KMS-11 (cell line): ENCODE data around the gene ATE1.

ENCODE experiments used
- H2AFZ ChIP-seq: fragments of 200-600 bp; sonication (generic); 2 replicates; pipeline ENCODE4 v1.6.1; 2016; ENCODE audit warnings: antibody characterized with exemption, mixed run types, low read depth
- H3K27ac ChIP-seq: fragments of 200-600 bp; sonication (generic); 2 replicates; pipeline ENCODE4 v1.6.1; 2016; ENCODE audit warnings: mild to moderate bottlenecking, mixed run types
- H3K27me3 ChIP-seq: fragments of 200-600 bp; sonication (generic); 2 replicates; pipeline ENCODE4 v1.6.1; 2017; ENCODE audit warnings: mild to moderate bottlenecking, low read depth, mixed run types, moderate library complexity; ENCODE audit not compliant: insufficient read depth
- H3K36me3 ChIP-seq: fragments of 200-600 bp; sonication (generic); 2 replicates; pipeline ENCODE4 v1.6.1; 2017; ENCODE audit warnings: mild to moderate bottlenecking, mixed run types; ENCODE audit not compliant: insufficient read depth
- H3K4me1 ChIP-seq: fragments of 200-600 bp; sonication (generic); 2 replicates; pipeline ENCODE4 v1.6.1; 2016; ENCODE audit warnings: mild to moderate bottlenecking, low read depth, mixed run types; ENCODE audit not compliant: poor library complexity, severe bottlenecking
- H3K4me2 ChIP-seq: fragments of 200-600 bp; sonication (generic); 2 replicates; pipeline ENCODE4 v1.7.0; 2016; ENCODE audit warnings: mild to moderate bottlenecking, mixed run types
- H3K4me3 ChIP-seq: fragments of 200-600 bp; sonication (generic); IDR thresholded peaks from 2 replicates; pipeline ENCODE4 v1.6.1; 2017; ENCODE audit warnings: low read depth, low read length, mixed read lengths; ENCODE audit not compliant: insufficient read depth
- H3K79me2 ChIP-seq: fragments of 200-600 bp; sonication (generic); 2 replicates; pipeline ENCODE4 v1.6.1; 2016; ENCODE audit warnings: low read depth, mixed run types; ENCODE audit not compliant: insufficient read depth
- H3K9ac ChIP-seq: fragments of 200-600 bp; sonication (generic); 2 replicates; pipeline ENCODE4 v1.6.1; 2016; ENCODE audit warnings: mild to moderate bottlenecking, mixed run types
- H4K20me1 ChIP-seq: fragments of 200-600 bp; sonication (generic); 2 replicates; pipeline ENCODE4 v1.6.1; 2016; ENCODE audit warnings: mild to moderate bottlenecking, mixed run types; ENCODE audit not compliant: insufficient read depth
- CTCF ChIP-seq: fragments of 200-600 bp; sonication (generic); conservative IDR thresholded peaks from 2 replicates; pipeline ENCODE4 v1.6.1; 2017; ENCODE audit warnings: low read depth, mild to moderate bottlenecking, antibody characterized with exemption, low read length, moderate library complexity, mixed read lengths

Gene ATE1

GRCh38 chr10:121816197-121816596, 111.6 kb downstream of the ATE1 start:
- H3K4me2 ChIP-seq: no peak overlapping the region
- no peak overlapping the region for H3K27ac ChIP-seq
- H3K27me3 ChIP-seq: no peaks in the 10 kb centered on the region
- H3K36me3 ChIP-seq: no peaks in the 10 kb centered on the region
- H3K4me1 ChIP-seq: no peaks in the 10 kb centered on the region
- H3K79me2 ChIP-seq: no peaks in the 10 kb centered on the region
- H2AFZ ChIP-seq: no peak overlapping the region
- H3K4me3 ChIP-seq: no peak overlapping the region
- no peak for TF ChIP-seq CTCF
- H3K9ac ChIP-seq: no peak overlapping the region
- H4K20me1 ChIP-seq: no peaks in the 10 kb centered on the region

- Histone ChIP-seq H3K4me3 (no peak overlapping the region), H2AFZ (no peak overlapping the region), H3K4me1 (no peaks in the 10 kb centered on the region), H3K27me3 (no peaks in the 10 kb centered on the region), H4K20me1 (no peaks in the 10 kb centered on the region), H3K4me2 (no peak overlapping the region), H3K9ac (no peak overlapping the region), H3K36me3 (no peaks in the 10 kb centered on the region), H3K27ac (no peak overlapping the region), H3K79me2 (no peaks in the 10 kb centered on the region)
- no peak for TF ChIP-seq CTCF
These were observed 114.0 kb downstream of the ATE1 start for GRCh38 chr10:121813857-121814256.

GRCh38 chr10:121813211-121813815, 114.5 kb downstream of the ATE1 start:
- H3K27me3 ChIP-seq: no peaks in the 10 kb centered on the region
- no peak overlapping the region for H3K27ac ChIP-seq
- H3K79me2 ChIP-seq: no peaks in the 10 kb centered on the region
- no peaks in the 10 kb centered on the region for H3K4me1 ChIP-seq
- no peaks in the 10 kb centered on the region for H4K20me1 ChIP-seq
- TF ChIP-seq CTCF: no peak
- H3K4me2 ChIP-seq: no peak overlapping the region
- no peak overlapping the region for H3K9ac ChIP-seq
- H3K4me3 ChIP-seq: no peak overlapping the region
- H3K36me3 ChIP-seq: no peaks in the 10 kb centered on the region
- H2AFZ ChIP-seq: no peak overlapping the region

- Histone ChIP-seq H3K27me3 (no peaks in the 10 kb centered on the region), H3K9ac (no peak overlapping the region), H3K36me3 (no peaks in the 10 kb centered on the region), H2AFZ (no peak overlapping the region), H4K20me1 (no peaks in the 10 kb centered on the region), H3K4me3 (no peak overlapping the region), H3K4me2 (no peak overlapping the region), H3K4me1 (no peaks in the 10 kb centered on the region), H3K79me2 (no peaks in the 10 kb centered on the region), H3K27ac (no peak overlapping the region)
- no peak for TF ChIP-seq CTCF
These were observed 115.8 kb downstream of the ATE1 start for GRCh38 chr10:121812031-121812430.
